Measurements from ENCODE around the gene SSUH2. TPM values are rescaled to one million over a fixed set of nuclear protein-coding genes. Genes with fewer than 3 reads are reported as not detected.
A peak's percentile ranks its signal among the peaks of the same experiment; 100 is the strongest.

SSUH2 gene
- total and polyA plus RNA-seq, 9 of the 15 experiments (the other 6 are each of a cell fraction or from before 2014, with no cell fraction given) = 0.04 to 0.17 (median 0.04) TPM; not detected in 6

DNA sequence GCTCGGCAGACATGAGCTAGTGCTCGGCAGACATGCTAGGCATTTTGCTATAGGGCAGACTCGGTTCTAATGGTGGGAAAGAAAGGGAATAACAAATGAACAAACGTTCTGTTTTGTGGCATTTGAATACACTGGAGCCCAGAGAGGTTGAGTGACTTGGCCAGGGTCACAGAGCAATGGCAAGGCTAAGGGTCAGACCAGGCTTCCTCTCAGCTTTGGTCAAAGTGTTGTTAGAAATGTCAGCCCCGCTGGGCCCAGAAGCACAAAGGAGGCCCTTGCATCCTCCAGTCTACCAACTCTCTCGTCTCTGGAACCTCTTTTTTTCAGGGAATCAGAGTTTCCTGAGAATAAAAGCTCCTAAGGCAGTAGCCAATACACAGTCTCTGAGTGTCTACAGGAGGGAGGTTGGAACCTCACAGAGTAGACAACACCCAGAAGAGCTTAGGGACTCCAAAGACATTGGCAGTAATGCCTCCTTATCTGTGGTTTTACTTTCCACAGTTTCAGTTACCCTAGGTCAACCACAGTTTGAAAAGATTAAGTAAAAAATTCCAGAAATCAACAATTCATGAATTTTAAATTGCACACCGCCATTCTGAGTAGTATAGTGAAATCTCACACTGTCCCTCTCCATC is 47.3 kb downstream of the SSUH2 start:
- H3K4me2 ChIP-seq (ENCODE audit: insufficient read depth, low read length) = no peak overlapping the region
- no peaks in the 10 kb centered on the region for H3K36me3 ChIP-seq (ENCODE audit: control insufficient read depth, insufficient read depth, low read length)
- ATAC-seq (no peak), DNase-seq (ENCODE audit: extremely low read depth in 1 of 4, low spot score in 3 of 4) (no peak), FAIRE-seq (no peak)
- under 1% methylated on average over 7 of the region's 7 CpGs for WGBS (ENCODE audit: insufficient coverage, low coverage, missing lambda C conversion rate)
- no peak overlapping the region for H3K9ac ChIP-seq (ENCODE audit: insufficient read depth in 1 of 2, low read depth in 2 of 2, low read length in 2 of 2)
- H4K20me1 ChIP-seq (replicated peaks; ENCODE audit: control insufficient read depth, insufficient read depth, low read length) = no peaks in the 10 kb centered on the region
- H3K27me3 ChIP-seq (ENCODE audit: control insufficient read depth in 2 of 2, insufficient read depth in 2 of 2, low read length in 2 of 2) = peaks cover 0 to 23% of the 10 kb centered on the region in 2 experiments; a peak in 3 of 5 replicates
- no peak overlapping the region for H2AFZ ChIP-seq (ENCODE audit: low read depth, low read length)
- H3K9me1 ChIP-seq (ENCODE audit: control insufficient read depth, insufficient read depth, low read length) = no peaks in the 10 kb centered on the region
- in situ Hi-C loops (cut with MboI) (no loop called here), intact Hi-C loops (cut with micrococcal nuclease) (no loop called here)
- POLR2A ChIA-PET = no interaction called here
- H3K27ac ChIP-seq (ENCODE audit: extremely low read depth, low read depth, low read length) = no peak overlapping the region
- CTCF ChIA-PET (ENCODE audit: low intra/inter-chr PET ratio) = no interaction called here
- no peak overlapping the region for H3K4me3 ChIP-seq
- no peak for TF ChIP-seq CEBPB (tag; IDR thresholded peaks at IDR 0.05)
- peak; percentile 68 for TF ChIP-seq ZFP36 (IDR thresholded peaks at IDR 0.05; ENCODE audit: low read depth, low read length, partially characterized antibody)
- TF ChIP-seq RBM25 (IDR thresholded peaks at IDR 0.05; ENCODE audit: low read depth, low read length, severe bottlenecking) = peak; percentile 42
- H3K9me3 ChIP-seq (replicated peaks; ENCODE audit: control insufficient read depth, insufficient read depth, low read depth, low read length) = no peaks in the 10 kb centered on the region
- no peaks in the 10 kb centered on the region for H3K79me2 ChIP-seq (ENCODE audit: control insufficient read depth, insufficient read depth, low read length)
- H3K4me1 ChIP-seq (replicated peaks in 1 of 2; ENCODE audit: control insufficient read depth in 2 of 2, insufficient read depth in 2 of 2, low read length in 2 of 2) = no peaks in the 10 kb centered on the region
- no TSS peak for BruUV-seq (replicated peaks)

DNA sequence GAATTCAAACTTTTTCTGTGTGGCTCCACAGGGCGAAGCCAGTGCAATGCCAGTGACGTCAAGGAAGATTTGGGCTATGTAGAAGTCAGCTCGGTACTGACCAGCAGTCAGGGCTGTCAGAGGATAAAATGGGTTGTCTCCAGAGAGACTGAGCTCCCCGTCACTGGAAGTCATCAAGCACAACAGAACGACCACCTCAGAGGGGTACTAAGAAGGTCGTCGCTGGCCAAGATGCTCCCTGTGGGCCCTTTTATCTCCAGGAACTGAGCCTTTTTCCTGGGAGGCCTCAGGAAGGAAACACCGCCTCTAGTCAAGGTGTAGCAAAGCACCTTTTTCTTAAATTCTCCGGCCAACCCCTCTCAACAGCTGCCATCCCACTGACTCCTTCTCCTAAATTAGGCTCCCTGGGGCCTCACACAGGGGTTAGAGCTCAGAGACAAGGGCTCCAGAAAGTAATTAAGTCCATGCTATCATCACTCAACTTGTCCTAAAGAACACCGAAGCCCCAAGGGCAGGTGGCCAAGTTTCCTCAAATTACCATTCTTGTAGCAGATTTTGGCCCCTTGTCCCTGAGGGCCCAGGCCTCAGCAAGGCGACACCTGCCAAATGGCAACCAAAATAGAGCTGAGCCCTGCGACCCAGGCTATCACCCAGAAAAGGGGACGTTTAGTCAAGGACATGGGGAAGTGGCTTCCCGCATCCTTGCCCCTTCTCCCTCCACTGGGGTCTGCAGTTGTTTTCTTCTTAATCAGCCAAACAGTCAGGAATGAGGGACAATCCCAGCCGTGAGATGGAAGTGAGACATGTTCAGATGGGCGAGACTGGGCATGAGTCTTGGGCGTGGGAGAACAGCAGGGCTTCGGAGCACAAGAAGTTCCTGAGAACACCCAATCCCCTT is 48.0 kb downstream of the SSUH2 start:
- 1% methylated on average over 18 of the region's 18 CpGs for WGBS (ENCODE audit: insufficient coverage, low coverage, missing lambda C conversion rate)
- BruUV-seq (replicated peaks) = no TSS peak

More for the DNA sequence above, 48.0 kb downstream of the SSUH2 start:
- H4K20me1 ChIP-seq (replicated peaks; ENCODE audit: control insufficient read depth, insufficient read depth, low read length) = no peaks in the 10 kb centered on the region
- ChIA-PET POLR2A (interaction anchor here (0.7 to 1.4 kb wide), 3 partner anchors 11 to 535 kb away, joined by 3 to 4 read pairs (median 3); no protein-coding TSS in a partner anchor), CTCF (ENCODE audit: low intra/inter-chr PET ratio) (no interaction called here)
- no peak for FAIRE-seq
- H2AFZ ChIP-seq (ENCODE audit: low read depth, low read length) = no peak overlapping the region
- DNase-seq (ENCODE audit: extremely low read depth in 1 of 4, low spot score in 3 of 4) = no peak
- no peak for ATAC-seq
- no peak overlapping the region for H3K9ac ChIP-seq (ENCODE audit: insufficient read depth in 1 of 2, low read depth in 2 of 2, low read length in 2 of 2)
- no peak overlapping the region for H3K4me2 ChIP-seq (ENCODE audit: insufficient read depth, low read length)
- in situ Hi-C loops (cut with MboI) = no loop called here
- H3K4me3 ChIP-seq = no peak overlapping the region
- H3K27me3 ChIP-seq (ENCODE audit: control insufficient read depth in 2 of 2, insufficient read depth in 2 of 2, low read length in 2 of 2) = peaks cover 0 to 23% of the 10 kb centered on the region in 2 experiments; a peak in 3 of 5 replicates
- H3K79me2 ChIP-seq (ENCODE audit: control insufficient read depth, insufficient read depth, low read length) = no peaks in the 10 kb centered on the region
- no peaks in the 10 kb centered on the region for H3K36me3 ChIP-seq (ENCODE audit: control insufficient read depth, insufficient read depth, low read length)
- H3K9me3 ChIP-seq (replicated peaks; ENCODE audit: control insufficient read depth, insufficient read depth, low read depth, low read length) = no peaks in the 10 kb centered on the region
- no peaks in the 10 kb centered on the region for H3K4me1 ChIP-seq (replicated peaks in 1 of 2; ENCODE audit: control insufficient read depth in 2 of 2, insufficient read depth in 2 of 2, low read length in 2 of 2)
- intact Hi-C loops (cut with micrococcal nuclease) = no loop called here
- H3K9me1 ChIP-seq (ENCODE audit: control insufficient read depth, insufficient read depth, low read length) = no peaks in the 10 kb centered on the region
- no peak overlapping the region for H3K27ac ChIP-seq (ENCODE audit: extremely low read depth, low read depth, low read length)
- no peak for TF ChIP-seq ETV6 (IDR thresholded peaks at IDR 0.05; ENCODE audit: borderline replicate concordance in 1 of 2, low read depth in 2 of 2, low read length in 1 of 2)
- no peak for TF ChIP-seq ETV6 (CRISPR knock-in tag; IDR thresholded peaks at IDR 0.05; ENCODE audit: borderline replicate concordance)
- no peak for TF ChIP-seq NUFIP1 (IDR thresholded peaks at IDR 0.05; ENCODE audit: partially characterized antibody)

All from K562 (cell line).